HG02981 (cell line): ENCODE results near the gene FOXP3.

Experiments
- ATAC-seq: cut with Tn5 transposase; IDR thresholded peaks from one replicate; pipeline ENCODE4 v1.9.1; 2021; ENCODE audit warnings: mild to moderate bottlenecking, moderate library complexity; ENCODE audit not compliant: unreplicated experiment

FOXP3 gene

GRCh38 chrX:49226946-49227345 is 37.6 kb downstream of the FOXP3 start:
- no peak for ATAC-seq

DNA sequence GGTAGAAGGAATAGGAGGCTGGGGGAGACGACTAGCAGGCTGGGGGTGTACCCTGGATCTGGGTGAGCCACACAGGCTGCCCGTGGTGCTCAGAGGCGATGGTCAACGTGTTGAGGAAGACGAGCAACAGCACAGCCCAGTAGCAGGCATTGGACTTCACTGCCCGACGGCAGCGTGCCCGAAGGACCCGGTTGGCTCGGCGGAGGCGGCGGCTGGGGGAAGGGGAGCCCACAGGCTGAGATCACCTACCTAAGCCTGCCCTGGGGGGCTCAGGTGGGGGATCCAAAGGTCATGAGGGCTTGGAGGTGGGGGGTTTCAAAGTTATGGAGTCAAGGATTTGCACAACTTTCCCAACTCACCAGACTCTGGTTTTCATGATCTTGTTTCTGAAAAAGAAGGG is 38.7 kb downstream of the FOXP3 start:
- ATAC-seq, result no peak

DNA sequence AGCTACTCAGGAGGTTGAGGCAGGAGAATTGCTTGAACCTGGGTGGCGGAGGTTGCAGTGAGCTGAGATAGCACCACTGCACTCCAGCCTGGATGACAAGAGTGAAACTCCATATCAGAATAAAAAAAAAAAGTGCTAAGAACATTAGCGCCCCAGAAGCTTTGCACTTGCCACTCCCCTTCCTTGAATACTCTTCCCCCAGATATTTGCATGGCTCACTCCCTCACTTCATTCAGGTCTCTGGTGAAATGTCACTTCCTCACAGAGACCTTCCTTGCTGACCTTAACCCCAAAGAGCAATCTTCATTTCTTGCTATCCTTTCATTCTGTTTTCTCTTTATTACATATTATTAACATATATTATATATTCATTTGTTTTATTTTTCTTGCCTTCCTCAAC is 42.6 kb downstream of the FOXP3 start:
- no peak for ATAC-seq

GRCh38 chrX:49220100-49220499 is 44.4 kb downstream of the FOXP3 start:
- ATAC-seq, result no peak

DNA sequence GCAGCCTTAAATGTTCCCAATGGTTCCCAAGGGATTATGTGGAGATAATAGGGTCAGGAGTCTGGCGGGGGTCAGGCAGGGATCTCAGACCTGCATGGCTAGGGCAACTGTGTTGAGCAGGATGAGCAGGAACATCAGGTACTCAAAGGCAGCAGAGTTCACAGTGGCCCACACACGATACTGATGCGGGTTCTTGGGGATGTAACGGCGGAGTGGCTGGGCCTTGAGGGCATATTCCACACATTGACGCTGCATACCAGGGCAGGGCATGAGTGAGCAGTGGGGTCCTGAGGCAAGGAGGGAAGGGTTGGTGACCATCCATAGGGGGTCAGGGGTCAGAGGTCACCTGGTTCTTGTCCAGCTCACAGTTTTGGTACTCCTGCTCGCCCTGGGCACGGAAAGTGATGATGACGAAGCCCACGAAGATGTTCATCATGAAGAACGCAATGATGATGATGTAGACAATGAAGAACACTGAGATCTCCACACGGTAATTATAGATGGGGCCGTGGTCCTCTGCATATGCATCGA is 49.4 kb downstream of the FOXP3 start:
- no peak for ATAC-seq

- no peak for ATAC-seq
Observed at GRCh38 chrX:49214416-49214815, 50.1 kb downstream of the FOXP3 start.

DNA sequence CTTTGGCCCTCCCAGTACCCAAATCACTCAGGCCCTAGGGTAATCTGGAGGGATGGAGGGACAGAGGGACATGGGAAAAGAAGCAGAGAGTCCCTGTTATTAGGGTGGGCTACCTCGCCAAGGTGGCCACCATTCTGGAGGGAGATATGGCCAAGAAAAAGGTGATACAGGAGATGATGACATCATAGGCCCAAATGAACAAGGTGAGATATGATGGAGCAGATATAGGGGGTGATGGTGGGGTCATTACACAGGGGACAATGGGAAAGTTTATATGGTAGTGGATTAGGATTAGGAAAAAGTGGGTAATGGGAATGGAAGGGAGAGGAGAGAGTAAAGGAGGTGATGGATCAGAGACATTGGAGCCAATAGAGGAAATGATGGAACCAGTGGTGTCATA is 51.6 kb downstream of the FOXP3 start:
- ATAC-seq, result no peak

DNA sequence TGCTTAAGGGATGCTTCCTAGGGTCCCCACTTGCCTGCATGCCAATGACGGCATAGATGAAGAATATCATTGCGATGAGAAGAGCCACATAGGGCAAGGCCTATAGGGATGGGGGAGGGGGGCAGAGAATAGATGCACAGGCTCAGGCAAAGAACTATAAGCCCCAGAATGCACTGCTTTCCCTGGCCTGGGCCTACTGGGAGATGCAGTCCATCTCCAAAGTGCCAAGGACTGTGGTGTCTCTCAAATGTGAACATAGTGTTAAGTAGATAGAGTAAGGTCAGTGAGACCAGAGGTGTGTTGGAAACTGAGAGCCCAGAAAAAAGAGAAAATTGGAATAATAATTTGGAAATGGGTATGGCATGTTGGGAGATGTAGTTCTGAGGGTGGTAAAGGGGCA is 52.3 kb downstream of the FOXP3 start:
- no peak for ATAC-seq

DNA sequence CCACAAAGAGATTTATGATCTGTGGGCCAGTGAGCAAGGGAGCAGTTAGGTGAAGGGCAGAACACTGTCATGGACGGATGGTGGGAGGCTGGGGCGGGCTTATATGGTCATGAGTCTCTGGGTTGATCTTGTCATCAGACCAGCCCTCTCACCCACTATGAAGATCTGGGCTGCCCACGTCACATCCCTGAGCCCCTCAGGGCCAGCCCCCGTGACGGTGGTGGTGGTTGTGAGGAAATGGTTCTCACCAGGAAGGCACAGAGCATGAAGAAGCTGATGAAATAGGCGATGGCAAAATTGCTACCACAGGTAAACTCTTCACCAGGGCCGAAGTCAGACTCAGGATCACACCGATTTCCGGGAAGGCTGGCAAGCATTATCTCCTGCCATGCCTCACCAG is 53.4 kb downstream of the FOXP3 start:
- no peak for ATAC-seq

DNA sequence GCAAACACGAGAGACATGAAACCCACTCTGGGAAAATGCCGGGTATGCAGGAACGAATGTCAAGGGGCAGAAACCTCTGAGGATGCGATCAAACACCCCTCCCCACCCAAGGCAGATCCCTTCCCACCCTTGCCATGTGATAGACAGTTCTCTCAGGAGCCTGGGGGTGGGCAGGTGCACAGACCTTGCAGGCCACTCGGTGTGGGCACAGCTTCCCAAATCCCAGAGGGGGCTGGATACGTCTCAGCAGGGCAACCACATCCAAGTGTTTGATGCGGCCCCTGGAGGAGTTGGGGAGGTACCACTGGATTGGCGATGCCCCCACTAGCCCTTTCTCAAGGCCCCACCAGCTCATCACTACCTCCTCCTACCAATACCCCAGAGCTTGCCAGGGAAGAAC is 54.1 kb downstream of the FOXP3 start:
- ATAC-seq, result no peak

GRCh38 chrX:49209434-49210251 is 54.9 kb downstream of the FOXP3 start:
- ATAC-seq, result no peak

- ATAC-seq, result no peak
Observed at GRCh38 chrX:49208399-49208798, 56.1 kb downstream of the FOXP3 start.

DNA sequence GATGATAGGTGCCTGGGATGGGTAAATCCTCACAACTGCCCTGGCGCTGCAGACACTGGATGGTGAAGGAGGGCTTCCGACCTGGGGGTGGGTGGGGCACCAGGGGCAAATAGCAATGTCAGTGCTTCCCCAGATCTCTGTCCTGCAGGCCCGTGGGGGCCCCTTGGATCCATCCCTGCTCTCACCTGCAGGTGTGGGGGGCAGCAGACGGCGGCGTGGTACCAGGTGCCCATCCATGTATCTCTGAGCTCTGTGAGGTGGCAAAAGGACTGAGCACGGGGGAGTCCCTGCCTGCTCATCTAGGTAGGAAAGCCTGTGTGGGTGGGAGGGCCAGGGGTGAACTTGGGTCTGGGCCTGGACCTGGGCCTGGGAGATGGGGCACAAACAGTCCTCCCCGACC is 58.0 kb downstream of the FOXP3 start:
- ATAC-seq, result no peak

DNA sequence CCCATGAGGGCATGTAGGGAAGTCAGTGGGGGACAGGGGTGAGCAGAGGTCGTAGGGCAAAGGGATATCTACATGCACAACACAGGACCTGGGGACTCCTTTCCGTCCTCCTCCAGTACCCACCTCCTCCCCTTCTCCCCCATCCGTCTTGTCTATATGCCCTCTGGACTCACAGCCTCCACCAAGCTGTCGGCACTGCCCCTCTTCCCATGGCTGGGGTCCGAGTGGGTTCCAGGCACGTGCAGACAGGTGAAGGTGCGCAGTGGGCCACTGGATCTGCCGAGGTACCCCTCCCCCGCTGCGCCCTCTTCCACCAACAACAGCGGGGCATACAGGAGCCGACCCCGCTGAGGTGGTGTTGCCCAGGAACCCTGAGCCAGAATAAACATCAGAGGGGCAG is 59.1 kb downstream of the FOXP3 start:
- ATAC-seq, result no peak

GRCh38 chrX:49204709-49205108 is 59.8 kb downstream of the FOXP3 start:
- no peak for ATAC-seq

DNA sequence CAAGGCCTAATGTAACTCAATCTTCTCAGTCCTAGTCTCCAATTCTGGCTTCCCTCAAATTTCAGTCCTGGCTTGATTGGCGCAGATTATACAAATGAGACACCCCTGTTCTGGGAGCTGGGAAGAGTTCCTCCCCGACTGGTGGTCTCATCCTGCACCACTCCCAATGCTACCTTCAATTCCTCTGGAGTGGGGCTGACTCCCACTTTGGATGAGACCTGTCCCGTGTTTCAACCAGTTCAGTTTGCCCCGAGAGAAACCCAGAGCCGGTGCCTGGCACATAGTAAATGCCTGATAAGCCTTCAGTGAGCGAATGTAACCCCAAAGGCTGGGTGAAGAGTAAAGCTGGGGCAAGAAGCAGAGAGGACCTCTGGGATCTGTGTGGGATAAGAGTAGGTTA is 60.5 kb downstream of the FOXP3 start:
- no peak for ATAC-seq

DNA sequence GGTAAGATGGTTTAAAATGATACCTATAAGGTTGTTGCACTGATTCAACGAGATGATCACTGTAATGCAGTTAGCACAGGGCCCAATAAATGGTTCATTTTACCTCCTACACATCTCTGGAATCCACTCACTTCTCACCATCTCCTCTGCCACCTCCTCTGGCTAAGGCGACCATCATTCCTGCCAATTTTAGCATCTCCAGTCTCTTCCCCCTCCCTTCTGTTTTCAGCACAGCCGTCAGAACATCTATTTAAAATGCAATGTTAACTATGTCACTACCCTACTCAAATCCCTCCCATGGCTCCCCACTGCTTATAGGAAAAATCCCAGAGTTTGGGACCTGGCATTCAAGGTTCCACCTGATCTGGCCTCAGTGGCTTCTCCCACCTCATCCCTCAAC is 61.0 kb downstream of the FOXP3 start:
- ATAC-seq, result no peak

DNA sequence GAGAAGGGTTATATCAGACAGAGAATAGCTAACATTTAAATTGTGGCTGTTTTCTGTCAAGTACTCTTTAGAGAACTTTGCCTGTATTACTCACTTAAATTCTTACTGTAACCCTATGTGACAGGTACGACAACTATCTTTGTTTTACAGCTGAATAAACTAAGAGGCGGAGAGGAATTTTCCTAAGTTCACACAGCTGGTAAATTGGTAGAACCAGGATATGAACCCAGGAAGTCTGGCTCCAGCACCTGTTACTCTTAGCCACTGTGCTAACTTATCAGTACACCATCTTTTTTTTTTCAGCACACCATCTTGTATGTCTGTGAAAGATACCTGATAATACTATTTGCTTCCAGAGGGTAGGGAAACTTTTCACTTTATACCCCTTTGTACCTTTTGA is 62.5 kb downstream of the FOXP3 start:
- ATAC-seq, result no peak
